COLO668 (cell line): ENCODE measurements around the gene GALNT11.
A peak's percentile ranks its signal among the peaks of the same experiment; 100 is the strongest.
"Not testable (repeated sequence)": the region's sequence is repeated elsewhere in the genome, so short reads cannot be mapped to it uniquely, and the experiment has no call there.

Experiments used
- DNase-seq: peaks from one replicate; lab custom pipeline; 2025; ENCODE audit not compliant: unreplicated experiment; lab: John Stamatoyannopoulos, UW

Gene GALNT11

GRCh38 chr7:152027491-152028365 lies 2.3 kb downstream of the GALNT11 start:
- DNase-seq: not testable (repeated sequence)

- peak; percentile 41 for DNase-seq
Observed at GRCh38 chr7:152030059-152030458, 4.6 kb downstream of the GALNT11 start.

- not testable (repeated sequence) for DNase-seq
Observed at GRCh38 chr7:152030639-152031038, 5.2 kb downstream of the GALNT11 start.

- DNase-seq: no peak
Observed at GRCh38 chr7:152035817-152036216, 10.3 kb downstream of the GALNT11 start.

GRCh38 chr7:152038410-152038809 lies 12.9 kb downstream of the GALNT11 start:
- DNase-seq: not testable (repeated sequence)

- DNase-seq: not testable (repeated sequence)
Observed at GRCh38 chr7:152043086-152043485, 17.6 kb downstream of the GALNT11 start.

GRCh38 chr7:152044909-152045308 lies 19.4 kb downstream of the GALNT11 start:
- not testable (repeated sequence) for DNase-seq

- DNase-seq: no peak
Observed at GRCh38 chr7:152046531-152046930, 21.1 kb downstream of the GALNT11 start.

- DNase-seq: no peak
Observed at GRCh38 chr7:152048051-152048450, 22.6 kb downstream of the GALNT11 start.

- DNase-seq: no peak
Observed at GRCh38 chr7:152050547-152050971, 25.1 kb downstream of the GALNT11 start.

GRCh38 chr7:152051968-152052367 lies 26.5 kb downstream of the GALNT11 start:
- no peak for DNase-seq

GRCh38 chr7:152052771-152053170 lies 27.3 kb downstream of the GALNT11 start:
- no peak for DNase-seq

- no peak for DNase-seq
Observed at GRCh38 chr7:152054367-152055230, 29.1 kb downstream of the GALNT11 start.

- no peak for DNase-seq
Observed at GRCh38 chr7:152056621-152057274, 31.3 kb downstream of the GALNT11 start.

- DNase-seq: no peak
Observed at GRCh38 chr7:152059311-152059710, 33.8 kb downstream of the GALNT11 start.

- not testable (repeated sequence) for DNase-seq
Observed at GRCh38 chr7:152061086-152061485, 35.6 kb downstream of the GALNT11 start.

GRCh38 chr7:152063192-152063591 lies 37.7 kb downstream of the GALNT11 start:
- not testable (repeated sequence) for DNase-seq

GRCh38 chr7:152063821-152064220 lies 38.3 kb downstream of the GALNT11 start:
- not testable (repeated sequence) for DNase-seq

GRCh38 chr7:152065800-152066344 lies 40.4 kb downstream of the GALNT11 start:
- not testable (repeated sequence) for DNase-seq

- DNase-seq: no peak
Observed at GRCh38 chr7:152072421-152072820, 46.9 kb downstream of the GALNT11 start.

GRCh38 chr7:152073352-152073751 lies 47.9 kb downstream of the GALNT11 start:
- no peak for DNase-seq
